ENCODE measurements around the gene NEU4. TPM values are rescaled to one million over a fixed set of nuclear protein-coding genes. Genes with fewer than 3 reads are reported as not detected.
"Not testable (repeated sequence)": the region's sequence is repeated elsewhere in the genome, so short reads cannot be mapped to it uniquely, and the experiment has no call there.

NEU4 gene
- total RNA-seq, 4 donors from 2014 or later = 0.78 to 5.7 (median 1.1) TPM; not detected in 1

DNA sequence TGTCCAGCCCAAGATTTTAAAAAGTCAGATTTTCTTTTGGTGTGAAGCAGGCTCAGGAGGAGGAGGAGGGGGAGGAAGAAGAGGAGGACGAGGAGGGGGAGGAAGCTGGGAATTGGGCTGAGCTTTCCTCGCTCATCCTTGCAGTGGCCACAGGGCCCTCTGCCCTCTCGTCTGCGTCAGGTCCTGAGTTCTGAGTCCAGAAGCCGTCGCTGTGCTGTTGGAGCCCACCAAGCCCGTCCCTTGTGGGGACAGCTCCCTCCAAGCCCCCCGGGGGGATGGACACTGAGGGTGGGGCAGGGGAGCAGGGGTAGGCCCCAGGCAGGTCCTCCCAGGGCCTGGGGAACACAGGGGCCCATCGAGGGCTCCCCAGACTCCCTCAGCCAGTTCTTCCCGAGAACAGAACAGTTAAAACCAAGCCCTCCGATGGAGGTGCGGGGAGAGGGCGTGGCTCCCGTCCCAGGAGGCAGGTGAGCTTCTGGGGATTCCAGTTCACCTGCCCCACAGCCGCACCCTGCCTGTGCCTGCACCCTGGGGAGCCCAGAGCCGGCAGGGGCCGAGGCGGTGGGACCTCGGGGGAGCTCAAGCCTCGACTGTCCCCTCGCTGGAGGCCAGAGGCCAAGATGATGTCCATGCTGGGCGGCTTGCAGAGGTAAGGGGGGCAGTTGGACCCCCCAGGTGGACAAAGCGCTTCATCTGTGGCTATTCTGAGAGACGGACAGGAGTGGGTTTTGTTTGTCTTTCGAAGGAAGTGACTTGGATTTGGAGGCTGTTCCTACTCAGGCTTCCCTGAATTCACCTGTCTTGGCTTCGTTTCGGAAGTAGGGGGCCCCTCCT lies 32.4 kb upstream of the NEU4 start, which contains the start of gene GAL3ST2:
GAL3ST2 (plus strand) TSS at position 487 of the 834 bp plus-strand sequence; CDS start at position 621, 134 bp downstream.
- H3K36me3 ChIP-seq = no peaks in the 10 kb centered on the region
- H3K4me3 ChIP-seq (replicated peaks in 1 of 3) = no peak within 1 kb of the TSS
- no peaks in the 10 kb centered on the region for H3K27me3 ChIP-seq
- 77 to 82% methylated on average over 23 to 24 of the region's 27 CpGs for WGBS, 2 donors
- peaks cover 0 to 4% of the 10 kb centered on the region in 2 donors for H3K4me1 ChIP-seq
- no peak for DNase-seq
- no peak within 1 kb of the TSS for H3K27ac ChIP-seq
- H3K9me3 ChIP-seq = no peaks in the 10 kb centered on the region
- intact Hi-C loops (cut with DNase I) = no loop called here
- no peak for TF ChIP-seq POLR2A (IDR thresholded peaks at IDR 0.05)
- TF ChIP-seq, protein P1, sequence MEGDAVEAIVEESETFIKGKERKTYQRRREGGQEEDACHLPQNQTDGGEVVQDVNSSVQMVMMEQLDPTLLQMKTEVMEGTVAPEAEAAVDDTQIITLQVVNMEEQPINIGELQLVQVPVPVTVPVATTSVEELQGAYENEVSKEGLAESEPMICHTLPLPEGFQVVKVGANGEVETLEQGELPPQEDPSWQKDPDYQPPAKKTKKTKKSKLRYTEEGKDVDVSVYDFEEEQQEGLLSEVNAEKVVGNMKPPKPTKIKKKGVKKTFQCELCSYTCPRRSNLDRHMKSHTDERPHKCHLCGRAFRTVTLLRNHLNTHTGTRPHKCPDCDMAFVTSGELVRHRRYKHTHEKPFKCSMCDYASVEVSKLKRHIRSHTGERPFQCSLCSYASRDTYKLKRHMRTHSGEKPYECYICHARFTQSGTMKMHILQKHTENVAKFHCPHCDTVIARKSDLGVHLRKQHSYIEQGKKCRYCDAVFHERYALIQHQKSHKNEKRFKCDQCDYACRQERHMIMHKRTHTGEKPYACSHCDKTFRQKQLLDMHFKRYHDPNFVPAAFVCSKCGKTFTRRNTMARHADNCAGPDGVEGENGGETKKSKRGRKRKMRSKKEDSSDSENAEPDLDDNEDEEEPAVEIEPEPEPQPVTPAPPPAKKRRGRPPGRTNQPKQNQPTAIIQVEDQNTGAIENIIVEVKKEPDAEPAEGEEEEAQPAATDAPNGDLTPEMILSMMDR (IDR thresholded peaks at IDR 0.05) = no peak

DNA sequence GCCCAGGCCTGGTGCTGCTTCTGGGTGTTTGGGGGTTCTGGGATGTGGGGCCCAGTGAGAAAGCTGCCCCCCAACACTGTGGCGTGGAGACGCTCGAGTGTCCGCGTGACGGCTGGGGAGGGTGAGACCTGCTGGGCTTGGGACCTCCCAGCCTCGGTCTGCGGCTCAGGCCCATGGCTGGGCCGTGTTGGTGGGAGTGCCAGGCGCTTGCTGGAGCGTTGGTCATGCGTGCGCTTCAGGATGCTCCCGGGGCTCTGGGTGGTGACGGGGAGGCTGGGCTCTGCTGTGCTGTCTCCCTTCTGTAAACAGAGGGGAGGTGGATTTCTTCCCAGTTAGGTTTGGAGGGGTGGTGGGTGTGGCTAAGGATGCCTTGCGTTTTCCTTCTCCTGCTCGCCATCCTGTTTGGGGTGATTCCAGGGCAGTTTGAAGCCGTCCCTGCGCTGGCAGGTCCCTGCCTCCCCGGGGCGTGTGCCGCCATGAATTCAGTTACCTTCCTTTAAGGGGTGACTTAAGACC lies 31.8 kb upstream of the NEU4 start:
- intact Hi-C loops (cut with DNase I) = no loop called here
- 63 to 73% methylated on average over 5 to 19 of the region's 22 CpGs for WGBS, 2 donors
- H3K9me3 ChIP-seq = no peaks in the 10 kb centered on the region
- H3K36me3 ChIP-seq = no peaks in the 10 kb centered on the region
- no peak overlapping the region for H3K27ac ChIP-seq
- no peak for DNase-seq
- no peak overlapping the region for H3K4me3 ChIP-seq (replicated peaks in 1 of 3)
- TF ChIP-seq, protein P1 (IDR thresholded peaks at IDR 0.05) = no peak
- TF ChIP-seq POLR2A (IDR thresholded peaks at IDR 0.05) = no peak
- H3K27me3 ChIP-seq = no peaks in the 10 kb centered on the region
- H3K4me1 ChIP-seq = no peaks in the 10 kb centered on the region

DNA sequence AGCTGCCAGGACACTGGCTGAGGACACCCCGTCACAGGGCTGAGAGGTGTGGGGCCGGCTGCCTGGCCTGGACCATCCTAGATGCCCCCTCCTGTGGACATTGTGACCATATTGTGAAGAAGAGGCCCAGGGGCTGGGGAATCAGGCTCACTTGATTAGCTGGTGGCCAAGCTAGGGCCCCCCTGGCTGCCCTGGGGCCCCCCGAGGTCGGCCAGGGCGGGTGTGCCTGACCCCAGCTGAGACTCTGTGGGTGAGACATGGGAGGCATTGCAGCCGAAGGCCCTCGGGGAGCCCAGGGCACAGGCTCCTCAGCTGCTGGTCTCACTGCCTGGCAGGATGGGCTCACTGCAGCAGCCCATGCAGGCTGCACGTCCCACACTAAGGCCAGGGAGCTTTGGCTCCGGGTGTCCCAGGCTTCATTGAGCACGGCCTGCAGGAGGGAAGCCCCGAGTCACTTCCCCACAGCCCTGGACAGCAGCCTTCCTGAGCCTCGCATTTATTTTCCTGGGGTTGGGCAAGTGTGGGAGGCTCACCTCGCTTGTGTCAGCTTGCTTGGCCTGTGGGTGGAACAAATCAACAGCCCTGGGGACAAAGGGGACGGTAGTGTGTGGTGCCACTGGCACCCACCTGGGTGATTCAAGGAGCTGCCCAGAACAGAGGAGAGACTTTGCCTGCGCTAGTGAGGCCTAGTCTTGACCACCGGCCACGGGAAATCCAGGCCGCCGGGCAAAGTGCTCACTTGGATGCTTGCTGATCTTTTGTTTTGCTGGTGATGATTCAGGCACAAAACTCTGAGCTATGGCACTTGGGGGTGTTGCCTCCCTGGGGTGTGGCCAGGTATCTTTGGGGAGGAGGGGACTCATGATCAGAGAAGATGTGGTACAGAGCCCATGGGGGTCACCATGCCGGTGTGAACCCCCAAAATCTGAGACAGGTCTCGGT lies 31.0 kb upstream of the NEU4 start:
- H3K27ac ChIP-seq = no peak overlapping the region
- DNase-seq = no peak
- 81 to 84% methylated on average over 14 to 15 of the region's 21 CpGs for WGBS, 2 donors
- TF ChIP-seq, protein P1 (IDR thresholded peaks at IDR 0.05) = no peak
- TF ChIP-seq POLR2A (IDR thresholded peaks at IDR 0.05) = no peak
- H3K4me1 ChIP-seq = no peaks in the 10 kb centered on the region
- no peaks in the 10 kb centered on the region for H3K9me3 ChIP-seq
- H3K36me3 ChIP-seq = no peaks in the 10 kb centered on the region
- H3K4me3 ChIP-seq (replicated peaks in 1 of 3) = no peak overlapping the region
- no peaks in the 10 kb centered on the region for H3K27me3 ChIP-seq
- intact Hi-C loops (cut with DNase I) = no loop called here

DNA sequence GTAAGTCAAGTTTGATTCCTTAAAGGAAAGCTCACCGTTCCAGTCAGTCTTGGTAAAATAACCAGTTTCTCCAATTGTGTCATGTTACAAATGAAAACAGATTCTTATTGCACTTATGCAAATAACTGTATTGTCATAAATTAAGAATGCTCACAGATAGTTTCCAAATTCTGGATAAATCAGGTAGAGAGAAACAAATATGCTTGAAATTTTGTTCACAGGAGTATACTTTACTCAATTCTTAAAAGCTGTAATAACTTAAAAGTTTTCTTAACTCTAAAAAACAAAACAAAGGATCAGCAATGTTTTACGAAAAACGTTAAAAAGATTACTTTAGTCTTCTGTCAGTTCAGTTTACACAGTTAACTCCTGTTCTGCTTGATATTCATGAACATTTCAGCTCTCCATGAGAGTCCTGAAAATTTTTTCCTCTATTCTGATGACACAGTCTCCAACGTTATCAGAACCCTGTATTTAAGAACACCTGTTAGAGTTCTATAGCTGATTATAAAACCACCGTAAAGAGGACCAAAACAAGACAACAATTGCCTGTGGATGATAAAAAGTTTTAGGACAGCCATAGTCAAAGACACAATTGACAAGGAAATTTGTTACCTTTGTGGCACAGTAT lies 27.9 kb upstream of the NEU4 start:
- Histone ChIP-seq H3K27ac (no peak overlapping the region), H3K4me1 (no peaks in the 10 kb centered on the region), H3K27me3 (no peaks in the 10 kb centered on the region), H3K4me3 (replicated peaks in 1 of 3) (no peak overlapping the region), H3K9me3 (no peaks in the 10 kb centered on the region), H3K36me3 (no peaks in the 10 kb centered on the region)
- intact Hi-C loops (cut with DNase I) = no loop called here
- DNase-seq = no peak
- 84 to 85% methylated on average over 5 of the region's 5 CpGs for WGBS, 2 donors
- TF ChIP-seq, protein P1 (IDR thresholded peaks at IDR 0.05) = no peak
- no peak for TF ChIP-seq POLR2A (IDR thresholded peaks at IDR 0.05)

DNA sequence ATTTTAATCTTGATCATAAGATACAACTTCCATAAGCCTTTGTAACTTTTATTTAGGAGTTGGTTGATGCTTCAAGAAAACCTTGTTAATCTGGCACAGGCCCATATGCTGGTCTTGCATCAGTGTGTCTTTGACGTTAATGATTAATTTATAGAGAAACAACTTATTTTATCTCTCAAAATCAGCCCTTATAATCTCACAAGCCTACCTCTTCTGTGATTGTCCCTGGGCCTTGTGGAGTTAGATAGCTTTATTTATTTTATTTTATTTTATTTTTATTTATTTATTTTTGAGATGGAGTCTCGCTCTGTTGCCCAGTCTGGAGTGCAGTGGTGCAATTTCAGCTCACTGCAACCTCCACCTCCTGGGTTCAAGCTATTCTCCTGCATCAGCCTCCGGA lies 26.9 kb upstream of the NEU4 start:
- 88 to 92% methylated on average over 3 of the region's 3 CpGs for WGBS, 2 donors
- H3K36me3 ChIP-seq; H3K4me3 ChIP-seq (replicated peaks in 1 of 3); intact Hi-C loops (cut with DNase I); H3K27ac ChIP-seq; H3K9me3 ChIP-seq; H3K4me1 ChIP-seq; H3K27me3 ChIP-seq; DNase-seq: not testable (repeated sequence)

All from thyroid gland (tissue), 4 donors.